Activated naive CD8-positive, alpha-beta T cell (primary cell): ENCODE results near the gene GJC3.
"Not testable (repeated sequence)": the region's sequence is repeated elsewhere in the genome, so short reads cannot be mapped to it uniquely, and the experiment has no call there.

Source experiments
- H3K27ac Mint-ChIP-seq: one replicate; pipeline ENCODE4 v1.8.0; 2021; ENCODE audit warnings: mixed read lengths
- H3K27me3 Mint-ChIP-seq: one replicate; pipeline ENCODE4 v1.8.0; 2021; ENCODE audit warnings: mixed read lengths
- H3K36me3 Mint-ChIP-seq: one replicate; pipeline ENCODE4 v1.8.0; 2021; ENCODE audit warnings: mixed read lengths
- H3K4me1 Mint-ChIP-seq: one replicate; pipeline ENCODE4 v1.8.0; 2021; ENCODE audit warnings: low read depth, mixed read lengths
- H3K4me3 Mint-ChIP-seq: one replicate; pipeline ENCODE4 v1.8.0; 2021; ENCODE audit warnings: mild to moderate bottlenecking, mixed read lengths
- H3K9me3 Mint-ChIP-seq: one replicate; pipeline ENCODE4 v1.8.0; 2021; ENCODE audit warnings: low read depth, mixed read lengths

The GJC3 gene

DNA sequence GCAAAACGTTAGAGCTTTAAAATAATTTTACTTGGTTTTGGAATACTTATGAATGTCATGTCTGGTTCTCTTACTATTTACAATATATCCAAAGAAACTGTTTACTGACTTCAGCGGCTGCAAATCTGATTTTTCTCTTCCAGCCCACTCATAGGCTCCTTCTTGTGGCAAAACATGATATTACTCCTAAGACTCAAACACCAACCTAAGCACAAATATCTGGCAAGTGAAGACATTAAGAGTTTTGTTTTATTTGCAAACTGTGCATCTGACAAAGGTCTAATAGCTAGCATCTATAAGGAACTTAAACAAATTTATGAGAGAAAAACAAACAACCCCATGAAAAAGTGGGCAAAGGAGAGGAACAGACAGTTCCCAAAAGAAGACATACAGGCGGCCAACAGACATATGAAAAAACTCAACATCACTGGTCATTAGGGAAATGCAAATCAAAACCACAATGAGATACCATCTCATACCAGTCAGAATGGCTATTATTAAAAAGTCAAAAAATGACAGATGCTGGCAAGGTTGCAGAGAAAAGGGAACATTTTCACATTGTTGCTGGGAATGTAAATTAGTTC, 20.3 kb upstream of the GJC3 start:
- no peak overlapping the region for H3K27ac Mint-ChIP-seq
- peaks cover under 1% of the 10 kb centered on the region for H3K4me1 Mint-ChIP-seq
- H3K27me3 Mint-ChIP-seq, result peaks cover 4% of the 10 kb centered on the region
- H3K9me3 Mint-ChIP-seq, result no peaks in the 10 kb centered on the region
- H3K4me3 Mint-ChIP-seq, result no peak overlapping the region
- no peaks in the 10 kb centered on the region for H3K36me3 Mint-ChIP-seq

DNA sequence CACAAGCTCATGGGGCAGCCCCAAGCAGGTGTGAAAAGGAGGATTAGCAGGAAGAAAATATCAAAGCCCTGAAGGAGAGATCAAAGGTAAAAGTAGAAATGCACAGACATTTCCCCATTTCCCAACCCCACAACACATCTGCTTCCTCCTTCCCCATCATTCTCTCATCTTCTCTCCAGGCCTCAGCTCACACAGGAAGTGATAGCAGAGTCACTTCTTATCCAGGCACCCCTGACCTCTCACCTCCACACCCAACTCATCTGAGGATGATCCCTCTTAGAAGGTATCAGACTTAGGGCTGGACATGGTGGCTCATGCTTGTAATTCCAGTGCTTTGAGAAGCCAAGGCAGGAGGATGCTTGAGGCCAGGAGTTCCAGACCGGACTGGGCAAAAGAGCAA, 18.2 kb upstream of the GJC3 start:
- Mint-ChIP-seq H3K27me3 (peaks cover 4% of the 10 kb centered on the region), H3K27ac (no peak overlapping the region), H3K4me3 (no peak overlapping the region), H3K36me3 (no peaks in the 10 kb centered on the region), H3K9me3 (no peaks in the 10 kb centered on the region), H3K4me1 (peaks cover 14% of the 10 kb centered on the region)

DNA sequence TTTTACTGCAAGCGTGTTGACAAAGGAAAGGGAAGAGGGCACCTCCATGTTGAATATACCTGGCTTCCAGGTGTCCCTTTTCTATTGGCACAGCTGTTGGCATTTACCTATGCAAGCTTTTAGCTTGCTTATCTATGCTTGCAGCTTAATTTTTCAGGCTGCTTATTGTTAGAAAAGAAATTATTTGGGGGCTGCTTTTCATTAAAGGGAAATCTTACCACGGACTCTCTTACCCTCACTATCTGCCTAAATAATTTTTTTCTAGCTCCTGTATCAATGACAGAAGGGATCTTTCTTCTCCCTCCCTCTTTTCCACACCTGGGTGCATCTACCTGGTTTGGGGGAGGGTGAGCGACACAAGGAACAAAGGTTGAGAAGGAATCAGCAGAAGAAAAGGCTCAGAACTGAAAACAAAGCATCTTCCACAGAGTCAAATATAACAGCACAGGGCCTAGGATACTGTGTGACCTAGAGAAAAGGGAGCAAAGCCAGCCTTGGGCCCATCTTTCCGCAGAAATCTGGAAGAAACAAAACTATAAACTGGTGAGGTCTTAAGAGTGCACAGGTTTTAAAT, 15.2 kb upstream of the GJC3 start:
- Mint-ChIP-seq H3K27ac (no peak overlapping the region), H3K9me3 (no peaks in the 10 kb centered on the region), H3K36me3 (no peaks in the 10 kb centered on the region), H3K4me1 (peaks cover 14% of the 10 kb centered on the region), H3K27me3 (peaks cover 11% of the 10 kb centered on the region), H3K4me3 (peak overlapping the region; percentile 77)

DNA sequence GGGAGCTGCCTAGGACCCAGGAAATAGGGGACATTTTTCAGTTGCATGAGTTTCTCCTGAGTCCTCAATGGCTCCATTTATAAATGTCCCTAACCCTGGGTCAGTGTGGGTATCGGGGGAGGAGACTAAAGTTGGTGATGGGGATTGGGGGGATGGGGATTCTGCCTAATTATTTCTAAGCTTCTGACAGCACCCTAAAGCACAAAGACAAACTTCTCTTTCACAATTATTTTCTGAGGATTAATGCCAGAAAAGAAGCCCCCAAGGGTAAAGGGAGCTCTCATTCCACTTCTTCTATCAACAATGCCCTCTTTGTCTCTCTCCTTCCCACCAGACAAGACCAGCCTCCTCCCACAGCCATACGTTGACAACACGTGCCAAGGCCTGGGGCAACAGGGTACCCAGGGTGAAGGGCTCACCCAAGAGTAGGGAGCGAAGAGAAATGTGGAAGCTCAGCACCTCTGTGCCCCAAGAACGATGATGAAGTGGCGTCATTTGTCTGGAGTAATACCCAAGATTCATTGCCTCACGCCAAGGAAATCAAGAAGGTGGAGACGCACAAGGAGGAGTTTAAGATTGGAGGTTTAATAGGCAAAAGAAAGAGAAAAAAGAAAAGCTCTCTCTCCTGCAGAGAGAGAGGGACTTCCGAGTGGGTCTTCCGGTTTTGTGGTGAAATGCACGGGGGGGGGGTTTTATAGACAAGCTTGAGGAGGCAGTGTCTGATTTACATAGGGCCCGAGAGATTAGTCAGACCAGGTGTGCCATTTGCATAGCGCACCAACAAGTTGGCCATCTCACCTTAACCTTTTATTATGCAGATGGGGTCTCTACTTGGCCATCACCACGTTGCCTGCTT, 14.4 kb upstream of the GJC3 start:
- Mint-ChIP-seq H3K36me3 (peaks cover 2% of the 10 kb centered on the region), H3K4me1 (peaks cover 14% of the 10 kb centered on the region), H3K27me3 (peaks cover 14% of the 10 kb centered on the region), H3K27ac (peak overlapping the region; percentile 43), H3K9me3 (peaks cover 5% of the 10 kb centered on the region), H3K4me3 (peak overlapping the region; percentile 77)

DNA sequence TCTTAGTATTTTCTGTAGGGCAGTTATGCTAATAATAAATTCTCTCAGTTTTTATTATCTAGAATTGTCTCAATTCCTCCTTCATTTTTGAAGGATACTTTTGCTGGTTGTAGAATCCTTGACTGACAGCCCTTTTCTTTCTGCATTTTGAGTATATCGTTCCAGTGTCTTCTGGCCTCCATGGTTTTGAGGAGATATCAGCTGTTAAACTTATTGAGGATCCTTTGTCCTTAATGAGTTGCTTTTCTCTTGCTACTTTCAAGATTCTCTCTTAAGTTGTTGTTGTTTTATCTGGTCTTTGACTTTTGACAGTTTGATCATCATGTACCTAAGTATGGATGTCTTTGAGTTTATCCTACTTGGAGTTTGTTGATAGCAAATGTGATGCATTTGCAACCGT, 8.9 kb upstream of the GJC3 start:
- no peak overlapping the region for H3K27ac Mint-ChIP-seq
- peaks cover 5% of the 10 kb centered on the region for H3K36me3 Mint-ChIP-seq
- peaks cover 14% of the 10 kb centered on the region for H3K4me1 Mint-ChIP-seq
- H3K9me3 Mint-ChIP-seq, result peaks cover 7% of the 10 kb centered on the region
- peaks cover 13% of the 10 kb centered on the region for H3K27me3 Mint-ChIP-seq
- H3K4me3 Mint-ChIP-seq, result no peak overlapping the region

DNA sequence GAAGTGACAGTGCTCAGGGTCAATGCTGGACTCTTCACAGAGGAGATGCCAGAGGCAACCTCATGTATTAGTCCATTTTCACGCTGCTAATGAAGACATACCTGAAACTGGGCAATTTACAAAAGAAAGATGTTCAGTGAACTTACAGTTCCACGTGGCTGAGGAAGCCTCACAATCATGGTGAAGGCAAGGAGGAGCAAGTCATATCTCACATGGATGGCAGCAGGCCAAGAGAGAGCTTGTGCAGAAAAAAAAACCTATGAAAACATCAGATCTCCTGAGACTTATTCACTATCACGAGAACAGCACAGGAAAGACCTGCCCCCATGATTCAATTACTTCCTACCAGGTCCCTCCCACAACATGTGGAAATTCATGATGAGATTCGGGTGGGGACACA, 5.6 kb upstream of the GJC3 start:
- H3K4me1 Mint-ChIP-seq, result peaks cover 20% of the 10 kb centered on the region
- H3K9me3 Mint-ChIP-seq, H3K27me3 Mint-ChIP-seq, H3K27ac Mint-ChIP-seq, H3K36me3 Mint-ChIP-seq, H3K4me3 Mint-ChIP-seq: not testable (repeated sequence)

DNA sequence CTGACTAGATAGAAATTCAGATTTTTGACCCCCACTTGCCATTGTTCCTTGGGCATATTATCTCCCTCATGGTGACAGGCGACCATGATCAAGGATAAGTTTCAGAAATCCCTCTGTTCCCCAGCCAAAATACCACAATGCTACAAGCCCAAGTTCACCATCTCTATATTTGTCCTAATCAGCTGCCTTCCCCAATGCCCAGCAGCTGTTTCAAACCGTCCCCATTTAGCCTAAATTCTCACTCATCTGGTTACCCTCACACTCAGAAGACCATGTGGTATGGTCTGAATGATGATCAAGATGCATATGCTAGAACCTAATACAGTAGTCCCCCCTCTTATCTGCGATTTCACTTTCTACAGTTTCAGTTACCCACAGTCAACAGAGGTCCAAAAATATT, 956 bp upstream of the GJC3 start:
- Mint-ChIP-seq H3K4me1 (peaks cover 41% of the 10 kb centered on the region), H3K27ac (peak overlapping the region; percentile 29), H3K36me3 (no peaks in the 10 kb centered on the region), H3K9me3 (no peaks in the 10 kb centered on the region), H3K27me3 (peaks cover 8% of the 10 kb centered on the region), H3K4me3 (peak overlapping the region; percentile 21)

DNA sequence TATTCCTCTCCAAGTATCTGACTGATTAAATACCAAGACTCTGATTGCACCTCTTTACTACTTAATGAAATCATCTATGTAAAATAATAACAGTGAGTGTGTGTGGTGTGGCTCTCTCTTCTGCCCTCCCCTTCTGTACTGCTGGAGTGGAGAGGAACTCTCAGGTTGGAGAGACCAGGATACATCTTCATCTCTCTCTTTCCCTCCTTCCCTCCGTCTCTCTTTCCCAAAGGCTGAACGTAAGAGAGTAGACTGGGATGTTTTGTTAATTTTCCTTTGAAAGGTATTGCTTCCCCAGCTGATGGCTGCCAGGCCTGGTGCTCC, 272 bp upstream of the GJC3 start:
- H3K4me3 Mint-ChIP-seq, result peak overlapping the region; percentile 77
- no peaks in the 10 kb centered on the region for H3K9me3 Mint-ChIP-seq
- H3K27me3 Mint-ChIP-seq, result peaks cover 8% of the 10 kb centered on the region
- peak overlapping the region; percentile 46 for H3K27ac Mint-ChIP-seq
- no peaks in the 10 kb centered on the region for H3K36me3 Mint-ChIP-seq
- peaks cover 34% of the 10 kb centered on the region for H3K4me1 Mint-ChIP-seq

DNA sequence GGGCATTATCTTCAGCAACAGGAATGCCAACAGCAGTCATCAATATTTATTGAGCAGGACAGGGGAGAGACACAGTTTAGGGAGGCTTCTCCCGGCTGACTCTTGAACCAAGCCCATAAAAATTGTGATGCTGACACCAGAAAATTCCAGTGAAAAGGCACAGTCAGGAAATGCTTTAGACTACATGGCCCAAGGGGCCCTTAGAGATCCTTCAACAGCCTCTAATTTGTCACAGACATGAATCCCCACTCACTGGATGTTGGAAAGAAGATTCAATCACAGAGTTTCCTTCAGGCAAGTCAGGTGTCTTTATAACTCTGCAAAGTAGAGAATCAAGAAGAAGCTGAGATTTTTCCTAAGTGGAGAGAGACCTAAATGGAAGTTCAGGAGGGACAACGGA, 1.2 kb downstream of the GJC3 start:
- no peaks in the 10 kb centered on the region for H3K36me3 Mint-ChIP-seq
- peaks cover 32% of the 10 kb centered on the region for H3K4me1 Mint-ChIP-seq
- peaks cover 8% of the 10 kb centered on the region for H3K27me3 Mint-ChIP-seq
- peak overlapping the region; percentile 77 for H3K4me3 Mint-ChIP-seq
- peak overlapping the region; percentile 59 for H3K27ac Mint-ChIP-seq
- H3K9me3 Mint-ChIP-seq, result no peaks in the 10 kb centered on the region

DNA sequence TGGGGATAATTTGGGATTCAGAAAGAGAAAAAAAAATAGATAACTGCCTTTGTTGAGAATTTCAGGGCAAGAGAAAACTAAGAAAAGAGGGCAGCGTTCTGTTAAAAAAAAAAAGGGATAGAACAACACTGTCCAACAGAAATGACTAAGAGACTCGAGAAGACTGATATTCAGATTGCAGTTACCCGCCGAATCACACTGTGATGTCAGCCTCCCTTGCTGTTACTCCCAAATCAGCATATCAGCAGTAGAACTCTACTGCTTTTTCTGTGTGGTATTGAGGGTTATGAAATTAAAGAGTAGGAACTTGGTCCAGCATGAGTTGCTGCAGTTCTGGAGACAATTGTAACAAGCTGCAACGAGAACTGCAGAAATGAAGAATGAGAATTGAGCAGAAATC, 1.9 kb downstream of the GJC3 start:
- no peaks in the 10 kb centered on the region for H3K9me3 Mint-ChIP-seq
- peaks cover 32% of the 10 kb centered on the region for H3K4me1 Mint-ChIP-seq
- H3K36me3 Mint-ChIP-seq, result no peaks in the 10 kb centered on the region
- H3K27me3 Mint-ChIP-seq, result peaks cover 8% of the 10 kb centered on the region
- no peak overlapping the region for H3K4me3 Mint-ChIP-seq
- H3K27ac Mint-ChIP-seq, result no peak overlapping the region

DNA sequence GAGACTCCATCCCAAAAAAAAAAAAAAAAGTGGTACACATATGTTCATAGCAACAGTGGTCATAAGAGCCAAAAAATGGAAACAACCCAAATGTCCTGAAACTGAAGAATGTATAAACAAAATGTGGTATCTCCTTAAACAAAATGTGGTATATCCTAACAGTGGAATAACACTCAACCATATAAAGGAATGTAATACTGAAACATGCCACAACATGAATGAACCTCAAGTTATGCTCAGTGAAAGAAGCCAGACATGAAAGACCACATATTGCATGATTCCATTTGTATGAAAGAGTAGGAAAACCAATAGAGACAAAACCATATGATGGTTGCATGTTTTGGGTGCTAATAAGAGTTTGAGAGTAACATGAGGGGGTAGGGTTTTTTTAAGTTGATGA, 3.1 kb downstream of the GJC3 start:
- H3K4me3 Mint-ChIP-seq, result no peak overlapping the region
- H3K4me1 Mint-ChIP-seq, result peaks cover 35% of the 10 kb centered on the region
- peaks cover 8% of the 10 kb centered on the region for H3K27me3 Mint-ChIP-seq
- H3K9me3 Mint-ChIP-seq, result no peaks in the 10 kb centered on the region
- H3K36me3 Mint-ChIP-seq, result peaks cover 4% of the 10 kb centered on the region
- H3K27ac Mint-ChIP-seq, result no peak overlapping the region

DNA sequence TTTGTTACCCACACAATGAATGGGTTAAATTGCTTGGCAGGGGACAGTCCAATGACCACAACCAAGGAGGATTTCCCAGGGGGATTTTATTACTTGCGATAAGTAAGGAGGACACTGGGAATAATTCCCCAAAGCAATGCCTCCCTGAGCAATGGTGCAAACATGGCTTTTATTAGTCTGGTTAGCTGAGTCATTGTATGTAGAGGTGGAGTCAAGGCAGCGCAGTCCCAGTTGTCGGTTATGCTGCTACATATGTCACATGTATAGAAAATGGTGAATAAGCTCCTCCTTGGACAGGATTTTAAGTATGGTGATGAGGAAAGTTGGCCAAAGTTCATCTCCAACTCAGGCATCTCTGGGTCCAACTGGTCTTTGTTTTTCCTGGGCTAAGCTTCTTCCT, 6.2 kb downstream of the GJC3 start:
- Mint-ChIP-seq H3K9me3 (no peaks in the 10 kb centered on the region), H3K27me3 (peaks cover 8% of the 10 kb centered on the region), H3K4me1 (peaks cover 24% of the 10 kb centered on the region), H3K4me3 (no peak overlapping the region), H3K27ac (no peak overlapping the region), H3K36me3 (peaks cover 9% of the 10 kb centered on the region)

DNA sequence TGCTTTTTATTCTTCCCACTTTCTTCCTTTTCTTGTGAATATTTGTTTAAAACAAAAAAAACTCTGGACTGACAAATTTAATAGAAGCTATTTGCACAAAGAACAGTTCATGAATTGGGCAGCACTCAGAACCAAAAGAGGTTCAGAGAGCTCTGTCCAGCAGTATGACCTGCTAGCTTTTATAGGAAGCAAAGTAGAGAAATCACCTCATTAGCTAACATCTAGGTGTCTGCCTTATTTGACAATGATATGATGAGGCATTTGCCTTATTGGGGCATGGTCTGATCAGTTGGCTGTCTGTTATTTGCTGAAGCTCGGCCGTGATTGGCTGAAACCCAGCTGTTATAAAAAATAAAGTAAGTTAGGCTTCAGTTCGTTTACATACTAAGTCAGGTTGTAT, 9.3 kb downstream of the GJC3 start:
- H3K4me1 Mint-ChIP-seq, result peaks cover 44% of the 10 kb centered on the region

DNA sequence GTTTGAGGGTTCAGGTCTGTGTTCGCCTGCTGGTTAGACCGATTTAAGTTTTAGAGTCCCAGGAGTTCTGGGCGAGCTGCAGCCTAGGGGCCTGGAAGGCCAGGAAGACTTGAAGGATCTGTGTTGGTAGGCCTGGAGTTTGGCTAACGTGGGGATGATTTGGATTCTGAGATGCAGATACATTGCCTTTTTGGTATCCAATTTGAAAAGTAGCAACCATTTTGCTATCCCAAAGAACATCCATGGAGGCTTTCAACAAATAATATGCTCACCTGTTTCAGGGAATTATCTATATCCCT, 9.7 kb downstream of the GJC3 start:
- peak overlapping the region; percentile 99 for H3K4me3 Mint-ChIP-seq
- peaks cover 13% of the 10 kb centered on the region for H3K36me3 Mint-ChIP-seq
- H3K27ac Mint-ChIP-seq, result peak overlapping the region; percentile 99
- no peaks in the 10 kb centered on the region for H3K27me3 Mint-ChIP-seq
- H3K4me1 Mint-ChIP-seq, result peaks cover 47% of the 10 kb centered on the region
- H3K9me3 Mint-ChIP-seq, result no peaks in the 10 kb centered on the region

More for the DNA sequence above, 9.3 kb downstream of the GJC3 start:
- Mint-ChIP-seq H3K27ac (peak overlapping the region; percentile 99), H3K36me3 (peaks cover 13% of the 10 kb centered on the region), H3K27me3 (no peaks in the 10 kb centered on the region), H3K9me3 (no peaks in the 10 kb centered on the region), H3K4me3 (peak overlapping the region; percentile 99)

DNA sequence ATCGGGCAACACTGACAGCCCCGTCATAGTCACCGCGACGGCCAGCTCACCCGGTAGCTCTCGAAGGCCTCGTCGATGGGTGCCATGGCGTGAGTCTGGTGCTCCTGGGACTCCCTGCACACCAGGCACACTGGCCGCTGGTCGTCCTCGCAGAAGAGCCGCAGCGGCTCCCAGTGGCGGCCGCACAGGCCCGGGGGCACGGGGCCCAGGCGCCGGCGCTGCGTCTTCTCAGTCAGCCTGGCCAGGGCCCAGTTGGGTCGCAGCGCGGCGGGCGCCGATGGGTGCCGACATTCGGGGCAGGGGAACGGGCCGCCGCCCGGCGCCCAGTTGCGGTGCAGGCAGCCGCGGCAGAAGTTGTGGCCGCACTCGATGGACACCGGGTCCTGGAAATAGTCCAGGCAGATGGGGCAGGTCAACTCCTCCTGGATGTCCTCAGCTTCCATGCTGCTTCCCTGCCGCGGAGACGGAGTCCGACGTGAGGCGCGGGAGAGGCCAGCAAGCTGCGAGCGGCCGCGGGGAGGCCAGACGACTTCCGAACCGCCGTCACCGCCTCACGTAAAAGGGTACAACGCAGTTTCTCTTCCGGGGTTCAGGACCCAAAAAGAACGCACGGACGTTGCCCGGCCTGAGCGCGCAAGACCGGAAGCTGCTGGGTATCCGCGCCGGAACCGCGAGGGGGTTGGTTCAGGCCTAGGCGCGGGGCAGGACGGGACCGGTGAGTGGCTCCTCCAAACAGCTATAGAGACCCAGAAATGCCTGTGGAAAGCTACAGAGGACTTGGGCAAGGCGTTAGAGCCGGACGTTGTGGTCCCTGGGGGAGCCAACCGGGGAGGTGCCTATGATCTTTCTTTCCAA, 10.2 kb downstream of the GJC3 start, which contains the start of gene TRIM4:
Gene TRIM4, minus strand, starts transcription at position 572 of the 855 bp plus-strand sequence. Its CDS starts 129 bp downstream, at position 443.
- Mint-ChIP-seq H3K36me3 (peaks cover 13% of the 10 kb centered on the region), H3K4me3 (peak within 1 kb of the TSS; percentile 99), H3K27ac (peak within 1 kb of the TSS; percentile 99), H3K4me1 (peaks cover 52% of the 10 kb centered on the region), H3K27me3 (no peaks in the 10 kb centered on the region), H3K9me3 (no peaks in the 10 kb centered on the region)
